BJ (cell line): ENCODE results near the gene SELENOV. TPM values are rescaled to one million over a fixed set of nuclear protein-coding genes. Genes with fewer than 3 reads are reported as not detected.

Source experiments
- CTCF ChIA-PET: fragments of 350-600 bp; formaldehyde crosslinking; extraction: SDS; loops from one replicate; lab custom pipeline; 2021; ENCODE audit warnings: antibody characterized with exemption, inconsistent platforms; lab: Yijun Ruan, JAX
- POLR2A ChIA-PET: fragments of 300-600 bp; sonication (Branson Sonifier 250); formaldehyde crosslinking; extraction: SDS; loops from one replicate; lab custom pipeline; 2021; ENCODE audit warnings: antibody characterized with exemption; lab: Charles Lee
- DNase-seq: peaks from one replicate; pipeline ENCODE4 v3.0.0-alpha.2; 2011; ENCODE audit warnings: low read depth
- H3K27me3 ChIP-seq: 2 replicates; pipeline ENCODE4 v1.6.0; 2011; ENCODE audit warnings: low read length; ENCODE audit not compliant: control insufficient read depth, insufficient read depth
- H3K36me3 ChIP-seq: 2 replicates; pipeline ENCODE4 v1.5.1; 2011; ENCODE audit warnings: low read length; ENCODE audit not compliant: control insufficient read depth, insufficient read depth
- H3K4me3 ChIP-seq: 2 replicates; pipeline ENCODE4 v1.5.1; 2011; ENCODE audit warnings: low read depth, mild to moderate bottlenecking, control low read depth, low read length
- CTCF ChIP-seq: IDR thresholded peaks from 2 replicates; pipeline ENCODE4 v1.5.1; 2011; ENCODE audit warnings: low read depth, mild to moderate bottlenecking, control low read depth, inconsistent platforms, low read length, moderate library complexity; ENCODE audit not compliant: insufficient read depth
- polyA plus RNA-seq: library from polyadenylated mRNA; depleted of rRNA; stranded (reverse); fragments of >200 nt; gene quantifications from 2 replicates; pipeline ENCODE4 v1.2.3, GENCODE V29; 2011

SELENOV gene
- polyA plus RNA-seq, 1 experiment, result not detected

- POLR2A ChIA-PET, result no interaction called here
- TF ChIP-seq CTCF, result no peak
- Histone ChIP-seq H3K4me3 (no peak overlapping the region), H3K36me3 (no peaks in the 10 kb centered on the region), H3K27me3 (peaks cover 10% of the 10 kb centered on the region)
- CTCF ChIA-PET, result interaction anchor here (0.6 to 0.8 kb wide), 2 partner anchors 35 to 182 kb away, joined by 3 to 4 read pairs; no protein-coding TSS in a partner anchor
- no peak for DNase-seq
These were observed 5.7 kb upstream of the SELENOV start for GRCh38 chr19:39509233-39509632.

GRCh38 chr19:39512988-39513387, 2.0 kb upstream of the SELENOV start:
- POLR2A ChIA-PET, result no interaction called here
- H3K36me3 ChIP-seq, result no peaks in the 10 kb centered on the region
- CTCF ChIA-PET, result interaction anchor here (1.1 to 1.8 kb wide), 2 partner anchors 15 to 19 kb away, joined by 3 to 5 read pairs; partner anchors contain the start of gene EID2B

GRCh38 chr19:39515551-39516191, 732 bp downstream of the SELENOV start:
- ChIA-PET POLR2A (no interaction called here), CTCF (interaction anchor here (1.1 to 1.4 kb wide), 2 partner anchors 13 to 17 kb away, joined by 3 read pairs; partner anchors contain the start of gene EID2B)
- Histone ChIP-seq H3K27me3 (peaks cover 36% of the 10 kb centered on the region), H3K4me3 (peak overlapping the region; percentile 13; the same call in 1 of the 2 replicates), H3K36me3 (no peaks in the 10 kb centered on the region)
- no peak for TF ChIP-seq CTCF
- DNase-seq, result no peak

More at GRCh38 chr19:39512988-39513387, 2.0 kb upstream of the SELENOV start:
- Histone ChIP-seq H3K27me3 (peaks cover 34% of the 10 kb centered on the region), H3K4me3 (no peak overlapping the region)
- TF ChIP-seq CTCF, result no peak
- no peak for DNase-seq

DNA sequence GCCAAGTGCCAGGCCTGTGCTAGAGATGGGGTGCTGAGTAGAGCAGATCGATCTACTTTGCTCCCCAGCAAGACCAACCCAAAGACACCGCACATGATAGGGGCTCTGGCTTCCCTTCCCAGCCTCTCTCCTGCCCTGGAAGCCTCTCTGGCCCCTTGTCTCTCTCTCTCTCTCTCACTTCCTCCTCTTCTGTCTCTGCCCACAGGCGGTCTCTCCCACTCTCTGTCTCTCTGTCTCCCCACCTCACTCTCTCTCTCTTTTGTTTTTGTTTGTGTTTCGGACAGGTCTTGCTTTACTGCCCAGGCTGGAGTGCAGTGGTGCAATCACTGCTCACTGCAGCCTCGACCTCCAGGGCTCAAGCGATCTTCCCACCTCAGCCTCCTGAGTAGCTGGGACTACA, 1.3 kb downstream of the SELENOV start:
- H3K27me3 ChIP-seq, result peaks cover 36% of the 10 kb centered on the region
- POLR2A ChIA-PET, result no interaction called here
- H3K4me3 ChIP-seq, result no peak overlapping the region
- CTCF ChIA-PET, result interaction anchor here (0.7 to 1.4 kb wide), 3 partner anchors 13 to 16 kb away, joined by 3 to 4 read pairs (median 3); partner anchors contain the start of gene EID2B
- no peak for DNase-seq
- H3K36me3 ChIP-seq, result no peaks in the 10 kb centered on the region
- no peak for TF ChIP-seq CTCF

- no peak overlapping the region for H3K4me3 ChIP-seq
- ChIA-PET CTCF (interaction anchor here (0.6 to 1.9 kb wide), 3 partner anchors 15 to 1800 kb away, joined by 3 to 9 read pairs (median 3); partner anchors contain the start of gene EID2B), POLR2A (no interaction called here)
- DNase-seq, result no peak
- no peaks in the 10 kb centered on the region for H3K36me3 ChIP-seq
- no peak for TF ChIP-seq CTCF
- peaks cover 36% of the 10 kb centered on the region for H3K27me3 ChIP-seq
These were observed 2.5 kb downstream of the SELENOV start for GRCh38 chr19:39517432-39517831.
